ENCODE results near the gene DIMT1.

DIMT1 gene

DNA sequence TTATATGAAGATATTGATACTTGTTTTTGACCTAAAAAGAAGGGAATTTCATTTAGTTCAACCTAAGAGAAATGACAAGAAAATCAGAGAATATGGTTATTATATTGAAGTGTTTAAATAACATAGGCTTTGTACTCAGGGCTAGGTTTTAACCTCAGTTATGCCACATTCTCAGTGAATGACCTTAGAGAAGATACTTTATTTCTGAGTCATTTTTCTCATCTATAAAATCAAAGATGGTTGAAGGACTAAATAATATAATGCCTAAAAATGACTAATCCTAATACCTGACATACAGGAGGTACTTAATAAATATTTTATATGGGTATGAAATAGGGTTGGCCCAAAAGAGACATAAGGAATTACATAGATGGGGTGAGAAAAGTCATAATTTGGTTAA lies 32.3 kb downstream of the DIMT1 start:
- Histone ChIP-seq H3K36me3 (ENCODE audit: insufficient read depth, insufficient read length, low read length) (peaks cover 31% of the 10 kb centered on the region), H3K9ac (ENCODE audit: insufficient read length, low read depth) (no peak overlapping the region), H3K9me3 (ENCODE audit: insufficient read depth, low read length) (no peaks in the 10 kb centered on the region), H3K4me3 (ENCODE audit: insufficient read length, low read depth) (no peak overlapping the region), H3K27me3 (ENCODE audit: insufficient read depth, insufficient read length) (no peaks in the 10 kb centered on the region), H3K4me1 (ENCODE audit: insufficient read depth, insufficient read length) (no peaks in the 10 kb centered on the region)
- DNase-seq (ENCODE audit: low read depth, low spot score), result no peak
- TF ChIP-seq ZNF274 (IDR thresholded peaks at IDR 0.05; ENCODE audit: low read depth, low read length) (no peak), SUZ12 (IDR thresholded peaks at IDR 0.05; ENCODE audit: extremely low read depth, insufficient read depth, insufficient read length) (no peak), YY1 (IDR thresholded peaks at IDR 0.05; ENCODE audit: insufficient read depth, insufficient read length) (no peak)

DNA sequence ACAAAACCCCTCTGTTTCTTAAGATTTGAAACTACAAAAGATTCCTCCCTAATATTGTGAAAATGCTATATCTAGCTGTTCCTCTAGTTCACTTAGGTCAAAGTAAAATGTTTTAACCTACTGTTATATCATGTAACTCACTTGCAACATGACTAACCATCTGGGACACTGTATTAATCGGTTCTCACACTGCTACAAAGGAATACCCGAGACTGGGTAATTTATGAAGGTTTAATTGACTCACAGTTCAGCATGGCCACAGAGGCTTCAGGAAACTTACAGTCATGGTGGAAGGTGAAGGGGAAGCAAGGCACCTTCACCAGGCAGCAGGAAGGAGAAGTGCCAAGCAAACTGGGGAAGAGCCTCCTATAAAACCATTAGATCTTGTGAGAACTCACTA lies 34.7 kb downstream of the DIMT1 start:
- no peak overlapping the region for H3K9ac ChIP-seq (ENCODE audit: insufficient read length, low read depth)
- H3K27me3 ChIP-seq (ENCODE audit: insufficient read depth, insufficient read length), result no peaks in the 10 kb centered on the region
- TF ChIP-seq ZNF274 (IDR thresholded peaks at IDR 0.05; ENCODE audit: low read depth, low read length) (no peak), YY1 (IDR thresholded peaks at IDR 0.05; ENCODE audit: insufficient read depth, insufficient read length) (no peak), SUZ12 (IDR thresholded peaks at IDR 0.05; ENCODE audit: extremely low read depth, insufficient read depth, insufficient read length) (no peak)
- H3K4me3 ChIP-seq (ENCODE audit: insufficient read length, low read depth), result no peak overlapping the region
- peaks cover 33% of the 10 kb centered on the region for H3K36me3 ChIP-seq (ENCODE audit: insufficient read depth, insufficient read length, low read length)
- no peaks in the 10 kb centered on the region for H3K4me1 ChIP-seq (ENCODE audit: insufficient read depth, insufficient read length)
- DNase-seq (ENCODE audit: low read depth, low spot score), result no peak
- H3K9me3 ChIP-seq (ENCODE audit: insufficient read depth, low read length), result no peaks in the 10 kb centered on the region

DNA sequence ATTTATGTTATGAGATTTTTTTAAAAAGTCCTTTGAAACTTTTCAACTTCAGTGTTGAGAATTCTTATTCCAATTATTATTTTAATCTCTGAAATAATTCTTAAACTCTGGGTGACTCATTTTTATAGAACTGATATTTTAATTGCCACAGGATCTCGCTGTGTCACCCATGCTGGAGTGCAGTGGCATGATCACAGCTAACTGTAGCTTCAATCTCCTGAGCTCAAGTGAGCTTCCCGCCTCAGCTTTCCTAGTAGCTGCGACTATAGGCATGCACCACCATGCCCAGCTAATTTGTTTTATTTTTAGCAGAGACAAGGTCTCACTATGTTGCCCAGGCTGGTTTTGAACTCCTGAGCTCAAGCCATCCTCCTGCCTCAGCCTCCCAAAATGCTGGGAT lies 41.0 kb downstream of the DIMT1 start:
- no peaks in the 10 kb centered on the region for H3K27me3 ChIP-seq (ENCODE audit: insufficient read depth, insufficient read length)
- H3K36me3 ChIP-seq (ENCODE audit: insufficient read depth, insufficient read length, low read length), result peaks cover 53% of the 10 kb centered on the region
- no peaks in the 10 kb centered on the region for H3K4me1 ChIP-seq (ENCODE audit: insufficient read depth, insufficient read length)
- H3K9me3 ChIP-seq (ENCODE audit: insufficient read depth, low read length), result no peaks in the 10 kb centered on the region
- no peak overlapping the region for H3K4me3 ChIP-seq (ENCODE audit: insufficient read length, low read depth)
- TF ChIP-seq YY1 (IDR thresholded peaks at IDR 0.05; ENCODE audit: insufficient read depth, insufficient read length) (no peak), SUZ12 (IDR thresholded peaks at IDR 0.05; ENCODE audit: extremely low read depth, insufficient read depth, insufficient read length) (no peak), ZNF274 (IDR thresholded peaks at IDR 0.05; ENCODE audit: low read depth, low read length) (no peak)
- no peak for DNase-seq (ENCODE audit: low read depth, low spot score)
- H3K9ac ChIP-seq (ENCODE audit: insufficient read length, low read depth), result no peak overlapping the region

DNA sequence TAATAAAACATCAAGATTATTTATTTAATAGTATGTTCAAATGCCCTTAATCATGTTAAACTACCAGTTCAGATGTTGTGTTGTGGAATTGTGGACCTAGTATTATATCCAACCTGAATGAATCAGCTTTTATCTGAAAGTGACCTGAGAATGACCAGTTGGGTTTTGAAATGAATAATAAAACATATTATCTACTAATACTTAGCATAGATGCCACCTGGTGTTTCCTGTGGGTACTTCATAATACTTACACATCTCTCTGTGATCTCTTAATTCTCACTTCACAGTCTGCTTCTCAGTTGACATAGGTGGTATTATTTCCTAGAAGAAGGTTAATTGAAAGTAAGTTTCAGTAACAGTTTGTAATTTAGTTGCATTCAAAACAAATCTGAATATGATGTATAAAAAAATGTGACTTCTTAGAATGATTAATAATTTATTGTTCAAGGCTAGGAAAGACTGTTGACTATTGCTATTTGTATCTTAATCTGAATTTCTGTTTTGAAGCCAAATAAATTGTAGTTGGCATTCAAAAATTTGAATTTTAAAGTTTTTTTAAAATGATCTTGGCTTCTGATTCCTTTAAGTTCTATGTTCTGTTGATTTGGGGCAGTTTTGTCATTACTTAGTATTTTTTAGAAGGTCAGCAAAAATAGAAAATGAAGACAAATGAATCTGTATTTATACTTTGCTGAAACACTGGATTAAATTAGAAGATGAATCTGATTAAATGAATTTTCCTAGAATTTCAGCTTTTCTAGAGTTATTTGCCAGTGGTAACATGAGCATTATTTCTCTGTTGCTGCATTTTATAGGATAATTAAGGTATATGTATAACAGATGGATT lies 49.5 kb downstream of the DIMT1 start:
- peaks cover 56% of the 10 kb centered on the region for H3K36me3 ChIP-seq (ENCODE audit: insufficient read depth, insufficient read length, low read length)
- H3K9ac ChIP-seq (ENCODE audit: insufficient read length, low read depth), result no peak overlapping the region
- H3K4me1 ChIP-seq (ENCODE audit: insufficient read depth, insufficient read length), result no peaks in the 10 kb centered on the region
- no peaks in the 10 kb centered on the region for H3K9me3 ChIP-seq (ENCODE audit: insufficient read depth, low read length)
- TF ChIP-seq ZNF274 (IDR thresholded peaks at IDR 0.05; ENCODE audit: low read depth, low read length), result no peak
- TF ChIP-seq SUZ12 (IDR thresholded peaks at IDR 0.05; ENCODE audit: extremely low read depth, insufficient read depth, insufficient read length), result no peak
- no peak for TF ChIP-seq YY1 (IDR thresholded peaks at IDR 0.05; ENCODE audit: insufficient read depth, insufficient read length)
- DNase-seq (ENCODE audit: low read depth, low spot score), result no peak
- no peaks in the 10 kb centered on the region for H3K27me3 ChIP-seq (ENCODE audit: insufficient read depth, insufficient read length)
- no peak overlapping the region for H3K4me3 ChIP-seq (ENCODE audit: insufficient read length, low read depth)

DNA sequence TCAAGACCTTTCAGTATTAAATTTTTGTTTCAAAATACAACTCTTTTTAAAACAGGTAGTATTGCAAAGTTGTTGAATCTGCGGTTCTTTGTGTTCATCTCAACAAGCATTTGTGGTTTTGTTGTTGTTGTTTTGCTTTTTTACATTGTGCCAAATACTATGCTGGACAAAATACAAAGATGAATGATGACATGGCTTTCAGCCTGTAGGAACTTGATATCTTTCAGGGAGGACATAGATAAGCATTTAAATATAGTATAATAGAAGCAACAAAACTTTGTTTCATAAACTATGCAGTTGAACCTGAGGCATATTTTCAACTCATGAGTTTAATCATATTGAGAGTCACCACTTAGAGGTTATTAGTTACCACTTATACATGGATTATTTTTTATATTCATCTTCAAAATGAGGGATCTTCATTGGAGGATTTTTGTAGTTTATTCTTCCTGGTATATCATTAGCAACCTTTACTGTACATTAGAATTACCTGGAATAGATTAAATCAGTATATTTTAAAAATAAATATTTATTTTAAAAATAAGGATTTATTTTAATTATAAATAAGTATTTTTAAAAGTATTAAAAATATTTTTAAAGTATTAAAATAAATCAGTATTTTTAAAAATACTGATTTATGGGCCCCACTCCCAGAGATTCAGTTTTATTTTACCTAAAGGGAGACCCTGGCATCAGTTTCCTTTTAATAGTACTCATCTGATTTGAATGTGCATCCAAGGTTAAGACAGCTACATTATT lies 54.8 kb downstream of the DIMT1 start:
- H3K9me3 ChIP-seq (ENCODE audit: insufficient read depth, low read length), result no peaks in the 10 kb centered on the region

DNA sequence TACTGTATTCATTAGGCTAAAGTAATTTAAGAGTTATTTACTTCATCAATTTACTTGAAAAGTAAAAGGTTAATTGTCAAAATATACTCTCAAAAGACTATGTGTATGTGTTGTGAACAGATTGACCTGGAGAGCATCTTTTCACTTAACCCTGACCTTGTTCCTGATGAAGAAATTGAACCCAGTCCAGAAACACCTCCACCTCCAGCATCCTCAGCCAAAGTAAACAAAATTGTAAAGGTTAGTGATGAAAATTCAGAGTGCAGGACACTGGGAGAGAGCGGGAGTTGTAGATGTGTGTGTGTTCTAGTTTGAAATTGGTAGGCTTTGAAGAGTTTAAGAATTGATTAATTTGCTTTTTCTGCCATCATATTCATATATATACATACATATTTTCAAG lies 55.8 kb downstream of the DIMT1 start:
- Histone ChIP-seq H3K4me3 (ENCODE audit: insufficient read length, low read depth) (no peak overlapping the region), H3K9ac (ENCODE audit: insufficient read length, low read depth) (no peak overlapping the region), H3K4me1 (ENCODE audit: insufficient read depth, insufficient read length) (no peaks in the 10 kb centered on the region), H3K9me3 (ENCODE audit: insufficient read depth, low read length) (no peaks in the 10 kb centered on the region), H3K36me3 (ENCODE audit: insufficient read depth, insufficient read length, low read length) (peaks cover 37% of the 10 kb centered on the region), H3K27me3 (ENCODE audit: insufficient read depth, insufficient read length) (no peaks in the 10 kb centered on the region)
- TF ChIP-seq YY1 (IDR thresholded peaks at IDR 0.05; ENCODE audit: insufficient read depth, insufficient read length) (no peak), ZNF274 (IDR thresholded peaks at IDR 0.05; ENCODE audit: low read depth, low read length) (no peak), SUZ12 (IDR thresholded peaks at IDR 0.05; ENCODE audit: extremely low read depth, insufficient read depth, insufficient read length) (no peak)
- DNase-seq (ENCODE audit: low read depth, low spot score), result no peak

More for the DNA sequence above, 54.8 kb downstream of the DIMT1 start:
- no peak overlapping the region for H3K9ac ChIP-seq (ENCODE audit: insufficient read length, low read depth)
- no peaks in the 10 kb centered on the region for H3K27me3 ChIP-seq (ENCODE audit: insufficient read depth, insufficient read length)
- H3K4me3 ChIP-seq (ENCODE audit: insufficient read length, low read depth), result no peak overlapping the region
- no peak for DNase-seq (ENCODE audit: low read depth, low spot score)
- H3K4me1 ChIP-seq (ENCODE audit: insufficient read depth, insufficient read length), result no peaks in the 10 kb centered on the region
- TF ChIP-seq ZNF274 (IDR thresholded peaks at IDR 0.05; ENCODE audit: low read depth, low read length), result no peak
- TF ChIP-seq SUZ12 (IDR thresholded peaks at IDR 0.05; ENCODE audit: extremely low read depth, insufficient read depth, insufficient read length), result no peak
- TF ChIP-seq YY1 (IDR thresholded peaks at IDR 0.05; ENCODE audit: insufficient read depth, insufficient read length), result no peak
- peaks cover 37% of the 10 kb centered on the region for H3K36me3 ChIP-seq (ENCODE audit: insufficient read depth, insufficient read length, low read length)

DNA sequence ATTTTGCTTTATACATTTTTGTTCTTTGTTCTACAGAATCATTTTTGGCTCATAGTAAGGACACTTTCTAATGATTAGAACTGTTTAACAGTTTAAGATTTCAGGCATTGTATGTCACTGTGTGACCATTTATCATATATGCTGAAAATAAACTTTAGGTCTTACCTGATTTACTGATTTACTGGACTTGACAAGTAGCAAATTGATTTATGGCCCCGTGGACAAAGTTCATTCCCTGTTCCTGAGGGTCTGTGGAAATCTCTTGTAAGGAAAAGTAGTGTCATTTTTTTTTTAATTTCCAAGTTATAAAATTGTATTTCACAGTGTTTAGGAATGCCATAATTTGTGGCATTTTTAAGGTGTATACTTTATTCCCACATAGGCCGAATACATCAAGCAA lies 57.0 kb downstream of the DIMT1 start:
- Histone ChIP-seq H3K27me3 (ENCODE audit: insufficient read depth, insufficient read length) (no peaks in the 10 kb centered on the region), H3K4me3 (ENCODE audit: insufficient read length, low read depth) (no peak overlapping the region), H3K9me3 (ENCODE audit: insufficient read depth, low read length) (no peaks in the 10 kb centered on the region), H3K9ac (ENCODE audit: insufficient read length, low read depth) (no peak overlapping the region), H3K36me3 (ENCODE audit: insufficient read depth, insufficient read length, low read length) (peaks cover 30% of the 10 kb centered on the region), H3K4me1 (ENCODE audit: insufficient read depth, insufficient read length) (no peaks in the 10 kb centered on the region)
- no peak for DNase-seq (ENCODE audit: low read depth, low spot score)
- TF ChIP-seq ZNF274 (IDR thresholded peaks at IDR 0.05; ENCODE audit: low read depth, low read length) (no peak), YY1 (IDR thresholded peaks at IDR 0.05; ENCODE audit: insufficient read depth, insufficient read length) (no peak), SUZ12 (IDR thresholded peaks at IDR 0.05; ENCODE audit: extremely low read depth, insufficient read depth, insufficient read length) (no peak)
